GM23338 (cell line): ENCODE data around the gene VPREB3. TPM values are rescaled to one million over a fixed set of nuclear protein-coding genes. Genes with fewer than 3 reads are reported as not detected.

Experiments used
- ATAC-seq: fragments of 200-7000 bp; cut with Tn5 transposase; 3 replicates; pipeline ENCODE4 v1.9.1; 2020
- DNase-seq: peaks from one replicate; pipeline ENCODE4 v3.0.0-alpha.2; 2015; ENCODE audit warnings: low spot score
- H2AFZ ChIP-seq: fragments of 200-600 bp; sonication (generic); 2 replicates; pipeline ENCODE4 v1.8.0; 2016; ENCODE audit warnings: antibody characterized with exemption, mild to moderate bottlenecking, moderate library complexity
- H3F3A ChIP-seq: fragments of 200-600 bp; sonication (generic); replicated peaks from 2 replicates; pipeline ENCODE4 v1.8.0; 2017; ENCODE audit warnings: antibody characterized with exemption, mixed run types, low read depth
- H3K27ac ChIP-seq: fragments of 200-600 bp; sonication (generic); 2 replicates; pipeline ENCODE4 v1.6.1; 2016; ENCODE audit warnings: low read depth
- H3K27me3 ChIP-seq: fragments of 200-600 bp; sonication (generic); 2 replicates; pipeline ENCODE4 v1.8.0; 2016; ENCODE audit warnings: mild to moderate bottlenecking, mixed run types, moderate library complexity; ENCODE audit not compliant: insufficient read depth
- H3K36me3 ChIP-seq: fragments of 200-600 bp; sonication (generic); 2 replicates; pipeline ENCODE4 v1.8.0; 2016; ENCODE audit warnings: mild to moderate bottlenecking; ENCODE audit not compliant: insufficient read depth
- H3K4me1 ChIP-seq: fragments of 200-600 bp; sonication (generic); 2 replicates; pipeline ENCODE4 v1.8.0; 2016; ENCODE audit warnings: mild to moderate bottlenecking, moderate library complexity; ENCODE audit not compliant: insufficient read depth
- H3K4me2 ChIP-seq: fragments of 200-600 bp; sonication (generic); 2 replicates; pipeline ENCODE4 v1.7.1; 2017; ENCODE audit warnings: mixed run types
- H3K4me3 ChIP-seq: fragments of 200-600 bp; sonication (generic); 2 replicates; pipeline ENCODE4 v1.6.1; 2016; ENCODE audit warnings: mixed run types
- H3K79me2 ChIP-seq: fragments of 200-600 bp; sonication (generic); replicated peaks from 2 replicates; pipeline ENCODE4 v1.8.0; 2017; ENCODE audit warnings: mild to moderate bottlenecking; ENCODE audit not compliant: insufficient read depth
- H3K9me2 ChIP-seq: fragments of 200-600 bp; sonication (generic); 2 replicates; pipeline ENCODE4 v1.8.0; 2017; ENCODE audit not compliant: insufficient read depth
- H4K20me1 ChIP-seq: fragments of 200-600 bp; sonication (generic); replicated peaks from 2 replicates; pipeline ENCODE4 v1.8.0; 2017; ENCODE audit warnings: mild to moderate bottlenecking; ENCODE audit not compliant: insufficient read depth
- H3K27ac Mint-ChIP-seq: 2 replicates; pipeline ENCODE4 v1.8.0; 2020; ENCODE audit warnings: inconsistent platforms, mild to moderate bottlenecking, moderate library complexity, mixed read lengths
- H3K27me3 Mint-ChIP-seq: 3 replicates; pipeline ENCODE4 v1.8.0; 2022; ENCODE audit warnings: low read depth, mild to moderate bottlenecking, moderate library complexity, mixed read lengths, inconsistent platforms; ENCODE audit not compliant: insufficient read depth, poor library complexity
- H3K36me3 Mint-ChIP-seq: 3 replicates; pipeline ENCODE4 v1.8.0; 2021; ENCODE audit warnings: low read depth, mild to moderate bottlenecking, inconsistent platforms, moderate library complexity, mixed read lengths
- H3K4me1 Mint-ChIP-seq: 3 replicates; pipeline ENCODE4 v1.8.0; 2020; ENCODE audit warnings: mild to moderate bottlenecking, inconsistent platforms, mixed read lengths
- H3K4me3 Mint-ChIP-seq: 3 replicates; pipeline ENCODE4 v1.8.0; 2021; ENCODE audit warnings: moderate library complexity, mild to moderate bottlenecking, inconsistent platforms, mixed read lengths
- H3K9me3 Mint-ChIP-seq: 3 replicates; pipeline ENCODE4 v1.8.0; 2020; ENCODE audit warnings: moderate library complexity, mild to moderate bottlenecking, inconsistent platforms, mixed read lengths
- NANOG ChIP-seq: IDR thresholded peaks from 2 replicates; pipeline ENCODE4 v1.6.1; 2016; ENCODE audit warnings: antibody characterized with exemption, borderline replicate concordance
- POLR2AphosphoS5 ChIP-seq: IDR thresholded peaks from 2 replicates; pipeline ENCODE4 v1.6.1; 2016; ENCODE audit warnings: antibody characterized with exemption, low read depth
- ZNF114 ChIP-seq: fragments of 250-450 bp; sonication (Bioruptor Pico); IDR thresholded peaks from 2 replicates; pipeline ENCODE4 v1.5.0; 2020; ENCODE audit warnings: mild to moderate bottlenecking, moderate library complexity
- ZNF331 ChIP-seq: fragments of 250-450 bp; sonication (Bioruptor Pico); IDR thresholded peaks from 2 replicates; pipeline ENCODE4 v1.5.0; 2020; ENCODE audit warnings: low read depth, mild to moderate bottlenecking, moderate library complexity
- polyA plus RNA-seq: library from polyadenylated mRNA; unstranded; fragments of >200 nt; fragmentation: Nextera tagmentation; extraction: Ambion mirVana; gene quantifications from 2 replicates; pipeline ENCODE4 v1.2.1, GENCODE V29; 2016
- total RNA-seq: library from RNA; depleted of rRNA; stranded (reverse); fragments of >200 nt; shearing (Covaris generic); gene quantifications from 2 replicates; pipeline ENCODE4 v1.2.3, GENCODE V29; 2014
- TF ChIP-seq, protein P1 (sequence below): IDR thresholded peaks from one replicate; pipeline ENCODE4 v1.6.1; 2018; ENCODE audit warnings: antibody characterized with exemption; ENCODE audit not compliant: unreplicated experiment
- TF ChIP-seq, protein P2 (sequence below), 2 experiments: fragments of 200-600 bp in 1 of 2; sonication (generic) in 1 of 2; conservative IDR thresholded peaks; 2 replicates each; pipeline versions ENCODE4 v1.5.1 to v1.6.1; 2016 to 2017; ENCODE audit warnings: antibody characterized with exemption in 2 of 2, low read depth in 2 of 2, mild to moderate bottlenecking in 2 of 2, moderate library complexity in 1 of 2

The VPREB3 gene
- total and polyA plus RNA-seq, 2 experiments from 2014 or later = 1.1 TPM; not detected in 1

DNA sequence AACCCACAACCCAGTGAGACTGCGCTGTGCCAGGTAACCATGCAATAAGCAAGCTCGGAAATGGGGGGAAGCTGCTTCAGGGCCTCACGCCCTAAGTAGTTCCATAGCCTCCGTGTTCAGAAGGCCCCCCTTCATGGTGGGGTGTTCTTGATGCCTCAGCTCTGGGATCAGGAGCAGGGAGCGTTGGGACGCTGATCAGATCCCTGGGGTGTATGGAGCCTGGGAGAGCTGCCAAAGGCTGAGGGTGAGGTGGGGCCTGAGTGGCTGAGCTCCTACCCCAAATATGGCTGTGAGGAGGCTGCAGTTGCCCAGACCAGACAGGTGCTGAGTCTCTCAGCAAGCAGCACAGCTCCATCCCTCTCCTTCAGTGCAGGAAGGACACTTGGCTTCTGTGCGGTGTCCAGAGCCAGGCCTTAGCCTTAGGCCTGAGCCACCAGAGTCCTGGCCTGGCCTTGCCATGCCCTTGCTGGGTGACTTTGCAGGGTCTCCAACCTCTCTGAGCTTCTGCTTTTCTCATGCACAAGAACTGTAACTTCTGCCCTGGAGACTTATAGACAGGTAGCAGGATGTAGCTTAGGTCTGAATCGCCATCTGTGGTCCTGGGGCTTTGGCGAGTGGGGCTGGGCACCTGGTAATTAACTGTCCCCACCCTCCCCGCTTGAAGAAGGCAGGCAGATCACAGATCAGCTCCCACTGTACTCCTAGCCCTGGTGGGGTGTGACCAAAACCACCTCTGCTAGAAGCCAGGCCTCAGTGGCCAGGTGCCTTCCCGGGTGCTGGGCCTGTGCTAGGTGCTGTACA, 23.8 kb upstream of the VPREB3 start (continued):
- TF ChIP-seq, protein P1, sequence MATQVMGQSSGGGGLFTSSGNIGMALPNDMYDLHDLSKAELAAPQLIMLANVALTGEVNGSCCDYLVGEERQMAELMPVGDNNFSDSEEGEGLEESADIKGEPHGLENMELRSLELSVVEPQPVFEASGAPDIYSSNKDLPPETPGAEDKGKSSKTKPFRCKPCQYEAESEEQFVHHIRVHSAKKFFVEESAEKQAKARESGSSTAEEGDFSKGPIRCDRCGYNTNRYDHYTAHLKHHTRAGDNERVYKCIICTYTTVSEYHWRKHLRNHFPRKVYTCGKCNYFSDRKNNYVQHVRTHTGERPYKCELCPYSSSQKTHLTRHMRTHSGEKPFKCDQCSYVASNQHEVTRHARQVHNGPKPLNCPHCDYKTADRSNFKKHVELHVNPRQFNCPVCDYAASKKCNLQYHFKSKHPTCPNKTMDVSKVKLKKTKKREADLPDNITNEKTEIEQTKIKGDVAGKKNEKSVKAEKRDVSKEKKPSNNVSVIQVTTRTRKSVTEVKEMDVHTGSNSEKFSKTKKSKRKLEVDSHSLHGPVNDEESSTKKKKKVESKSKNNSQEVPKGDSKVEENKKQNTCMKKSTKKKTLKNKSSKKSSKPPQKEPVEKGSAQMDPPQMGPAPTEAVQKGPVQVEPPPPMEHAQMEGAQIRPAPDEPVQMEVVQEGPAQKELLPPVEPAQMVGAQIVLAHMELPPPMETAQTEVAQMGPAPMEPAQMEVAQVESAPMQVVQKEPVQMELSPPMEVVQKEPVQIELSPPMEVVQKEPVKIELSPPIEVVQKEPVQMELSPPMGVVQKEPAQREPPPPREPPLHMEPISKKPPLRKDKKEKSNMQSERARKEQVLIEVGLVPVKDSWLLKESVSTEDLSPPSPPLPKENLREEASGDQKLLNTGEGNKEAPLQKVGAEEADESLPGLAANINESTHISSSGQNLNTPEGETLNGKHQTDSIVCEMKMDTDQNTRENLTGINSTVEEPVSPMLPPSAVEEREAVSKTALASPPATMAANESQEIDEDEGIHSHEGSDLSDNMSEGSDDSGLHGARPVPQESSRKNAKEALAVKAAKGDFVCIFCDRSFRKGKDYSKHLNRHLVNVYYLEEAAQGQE = no peak
- no peak for TF ChIP-seq NANOG
- no peak for TF ChIP-seq ZNF114 (CRISPR knock-in tag)
- no peak for TF ChIP-seq ZNF331 (CRISPR knock-in tag)

DNA sequence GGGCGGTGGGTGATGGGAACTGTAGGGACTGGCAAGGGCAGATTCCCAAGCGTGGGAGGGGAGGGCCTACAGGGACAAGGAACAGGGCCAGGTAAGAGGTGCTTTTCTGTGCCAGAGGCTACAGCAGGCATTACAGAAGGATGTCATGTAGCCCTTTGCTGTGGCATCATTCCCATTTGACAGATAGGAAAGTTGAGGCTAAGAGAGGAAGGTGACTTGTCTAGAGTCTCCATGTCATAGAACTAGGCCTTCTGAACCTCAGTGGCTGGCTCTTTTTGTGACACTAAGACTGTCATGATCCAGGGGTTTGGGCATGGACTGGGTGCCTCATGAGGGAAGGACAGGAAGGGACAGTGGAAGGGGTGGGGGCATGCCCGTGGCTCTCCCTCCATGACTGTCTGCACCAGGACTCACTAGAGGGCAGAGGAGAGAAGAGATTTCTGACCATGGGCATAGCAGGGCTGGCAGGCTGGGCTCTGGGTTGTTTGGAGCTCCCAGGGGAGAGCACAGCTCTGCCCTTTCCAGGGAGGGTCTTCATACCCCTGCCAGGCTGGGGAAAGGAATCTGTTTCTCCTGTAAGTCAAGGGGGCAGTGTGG, 21.7 kb upstream of the VPREB3 start:
- Histone ChIP-seq H3K27me3 (peaks cover 20% of the 10 kb centered on the region), H3K27ac (no peak overlapping the region), H4K20me1 (no peaks in the 10 kb centered on the region), H3K4me2 (no peak overlapping the region), H3K4me3 (no peak overlapping the region), H3F3A (peaks cover 8% of the 10 kb centered on the region; the same call in 1 of the 2 replicates), H3K79me2 (no peaks in the 10 kb centered on the region), H3K36me3 (no peaks in the 10 kb centered on the region), H3K9me2 (no peaks in the 10 kb centered on the region), H2AFZ (no peak overlapping the region), H3K4me1 (peaks cover 6% of the 10 kb centered on the region; the same call in 1 of the 2 replicates)
- TF ChIP-seq, protein P2, sequence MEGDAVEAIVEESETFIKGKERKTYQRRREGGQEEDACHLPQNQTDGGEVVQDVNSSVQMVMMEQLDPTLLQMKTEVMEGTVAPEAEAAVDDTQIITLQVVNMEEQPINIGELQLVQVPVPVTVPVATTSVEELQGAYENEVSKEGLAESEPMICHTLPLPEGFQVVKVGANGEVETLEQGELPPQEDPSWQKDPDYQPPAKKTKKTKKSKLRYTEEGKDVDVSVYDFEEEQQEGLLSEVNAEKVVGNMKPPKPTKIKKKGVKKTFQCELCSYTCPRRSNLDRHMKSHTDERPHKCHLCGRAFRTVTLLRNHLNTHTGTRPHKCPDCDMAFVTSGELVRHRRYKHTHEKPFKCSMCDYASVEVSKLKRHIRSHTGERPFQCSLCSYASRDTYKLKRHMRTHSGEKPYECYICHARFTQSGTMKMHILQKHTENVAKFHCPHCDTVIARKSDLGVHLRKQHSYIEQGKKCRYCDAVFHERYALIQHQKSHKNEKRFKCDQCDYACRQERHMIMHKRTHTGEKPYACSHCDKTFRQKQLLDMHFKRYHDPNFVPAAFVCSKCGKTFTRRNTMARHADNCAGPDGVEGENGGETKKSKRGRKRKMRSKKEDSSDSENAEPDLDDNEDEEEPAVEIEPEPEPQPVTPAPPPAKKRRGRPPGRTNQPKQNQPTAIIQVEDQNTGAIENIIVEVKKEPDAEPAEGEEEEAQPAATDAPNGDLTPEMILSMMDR (conservative IDR thresholded peaks at IDR 0.05; ENCODE audit: low read depth in 2 of 2) = peak in 1 of 2 experiments; percentile 12; a peak in 1 of 4 replicates
- TF ChIP-seq POLR2AphosphoS5 = no peak
- H3K4me1 Mint-ChIP-seq = peaks cover 17% of the 10 kb centered on the region
- H3K36me3 Mint-ChIP-seq = no peaks in the 10 kb centered on the region; the same call in 2 of the 3 replicates
- peaks cover 23% of the 10 kb centered on the region for H3K27me3 Mint-ChIP-seq
- no peak overlapping the region for H3K4me3 Mint-ChIP-seq
- H3K27ac Mint-ChIP-seq = no peak overlapping the region
- no peak for ATAC-seq
- no peak for DNase-seq
- H3K9me3 Mint-ChIP-seq = no peaks in the 10 kb centered on the region
